H1 (cell line): ENCODE data around the gene MIEN1. TPM values are rescaled to one million over a fixed set of nuclear protein-coding genes. Genes with fewer than 3 reads are reported as not detected.

Experiments
- CTCF ChIA-PET: fragments of 300-600 bp; sonication (Branson Sonifier 250); formaldehyde crosslinking; loops from one replicate; lab custom pipeline; 2021; ENCODE audit not compliant: partially characterized antibody; lab: Charles Lee
- POLR2A ChIA-PET: fragments of 300-600 bp; sonication (Branson Sonifier 250); formaldehyde crosslinking; loops from one replicate; lab custom pipeline; 2021; ENCODE audit warnings: inconsistent platforms; ENCODE audit not compliant: partially characterized antibody; lab: Charles Lee
- DNase-seq, 2 experiments: peaks; one replicate each; pipeline versions ENCODE4 v3.0.0 to v3.0.0-alpha.2; 2010 to 2022; ENCODE audit warnings: low spot score in 2 of 2, low read depth in 1 of 2, mixed read lengths in 1 of 2
- FAIRE-seq: peaks from 2 replicates; lab custom pipeline; 2011; peaks lifted over from hg19 to GRCh38; lab: Jason Lieb, UNC
- H2AFZ ChIP-seq: 2 replicates; pipeline ENCODE4 v1.8.1; 2012; ENCODE audit warnings: low read length, inconsistent platforms
- H2AK5ac ChIP-seq: 2 replicates; pipeline ENCODE4 v1.6.1; 2013; ENCODE audit warnings: low read depth, low read length
- H2BK120ac ChIP-seq: replicated peaks from 2 replicates; pipeline ENCODE3; 2013; ENCODE audit warnings: low read depth, low read length, inconsistent platforms
- H2BK12ac ChIP-seq: 2 replicates; pipeline ENCODE4 v1.6.1; 2013; ENCODE audit warnings: low read depth, low read length
- H2BK15ac ChIP-seq: 2 replicates; pipeline ENCODE4 v1.6.1; 2013; ENCODE audit warnings: low read length
- H2BK20ac ChIP-seq: 2 replicates; pipeline ENCODE4 v1.6.1; 2013; ENCODE audit warnings: low read length
- H2BK5ac ChIP-seq: 2 replicates; pipeline ENCODE4 v1.6.1; 2013; ENCODE audit warnings: low read depth, low read length
- H3K14ac ChIP-seq: 2 replicates; pipeline ENCODE4 v1.6.1; 2013; ENCODE audit warnings: inconsistent platforms; ENCODE audit not compliant: insufficient read length
- H3K18ac ChIP-seq: 2 replicates; pipeline ENCODE4 v1.6.1; 2013; ENCODE audit warnings: low read length; ENCODE audit errors: extremely low read depth
- H3K23ac ChIP-seq: 2 replicates; pipeline ENCODE4 v1.6.1; 2013; ENCODE audit warnings: inconsistent platforms; ENCODE audit not compliant: insufficient read length
- H3K23me2 ChIP-seq: 2 replicates; pipeline ENCODE4 v1.6.1; 2013; ENCODE audit warnings: low read depth, low read length
- H3K27ac ChIP-seq: 2 replicates; pipeline ENCODE4 v1.6.1; 2011; ENCODE audit warnings: low read depth, low read length, inconsistent platforms
- H3K27me3 ChIP-seq, 4 experiments: replicated peaks in 1 of 4; 1 replicate in 1 of 4; 2 replicates in 3 of 4; pipeline versions ENCODE4 v1.6.1 to v1.8.1; 2011 to 2013; ENCODE audit warnings: low read length in 3 of 4, mild to moderate bottlenecking in 3 of 4, inconsistent platforms in 2 of 4, mixed read lengths in 2 of 4, moderate library complexity in 1 of 4; ENCODE audit not compliant: control insufficient read depth in 3 of 4, insufficient read depth in 3 of 4; ENCODE audit errors: extremely low read depth in 1 of 4
- H3K36me3 ChIP-seq, 4 experiments: 2 replicates each; pipeline versions ENCODE4 v1.6.1 to v1.8.1; 2011 to 2013; ENCODE audit warnings: mild to moderate bottlenecking in 4 of 4, low read length in 3 of 4, moderate library complexity in 2 of 4, control low read depth in 1 of 4, inconsistent platforms in 1 of 4; ENCODE audit not compliant: insufficient read depth in 4 of 4, control insufficient read depth in 2 of 4
- H3K4ac ChIP-seq: replicated peaks from 2 replicates; pipeline ENCODE3; 2013; ENCODE audit warnings: low read length, low read depth, mixed read lengths, inconsistent platforms; ENCODE audit not compliant: insufficient read length
- H3K4me1 ChIP-seq, 4 experiments: replicated peaks in 1 of 4; 1 replicate in 1 of 4; 2 replicates in 3 of 4; pipeline versions ENCODE4 v1.6.1 to v1.8.1; 2011 to 2013; ENCODE audit warnings: low read length in 3 of 4, inconsistent platforms in 2 of 4, mixed read lengths in 1 of 4; ENCODE audit not compliant: insufficient read depth in 4 of 4, control insufficient read depth in 3 of 4
- H3K4me2 ChIP-seq, 2 experiments: 2 replicates each; pipeline versions ENCODE4 v1.6.1 to v1.8.1; 2011 to 2013; ENCODE audit warnings: low read depth in 2 of 2, low read length in 2 of 2, control low read depth in 1 of 2, inconsistent platforms in 1 of 2, mild to moderate bottlenecking in 1 of 2; ENCODE audit not compliant: insufficient read depth in 1 of 2
- H3K4me3 ChIP-seq, 4 experiments: fragments of 200-600, 300-600 bp in 1 of 4; sonication (generic), shearing (Covaris generic), sonication (Bioruptor Twin) in 1 of 4; 2 replicates each; pipeline versions ENCODE4 v1.5.1 to v1.8.1; 2011 to 2016; ENCODE audit warnings: low read length in 4 of 4, low read depth in 3 of 4, control low read depth in 2 of 4, inconsistent platforms in 2 of 4, mild to moderate bottlenecking in 2 of 4, mixed read lengths in 1 of 4, moderate library complexity in 1 of 4; ENCODE audit not compliant: insufficient read depth in 2 of 4; ENCODE audit errors: extremely low read depth in 1 of 4
- H3K56ac ChIP-seq: replicated peaks from 2 replicates; pipeline ENCODE3; 2013; ENCODE audit warnings: low read depth, mild to moderate bottlenecking, mixed read lengths, low read length, inconsistent platforms; ENCODE audit not compliant: insufficient read length
- H3K79me1 ChIP-seq: 2 replicates; pipeline ENCODE4 v1.6.1; 2013; ENCODE audit warnings: low read depth, low read length, control low read depth
- H3K79me2 ChIP-seq, 2 experiments: 2 replicates each; pipeline versions ENCODE4 v1.6.1 to v1.8.1; 2012 to 2013; ENCODE audit warnings: low read length in 2 of 2, mild to moderate bottlenecking in 2 of 2, inconsistent platforms in 1 of 2; ENCODE audit not compliant: insufficient read depth in 2 of 2, control insufficient read depth in 1 of 2
- H3K9ac ChIP-seq, 4 experiments: replicated peaks in 1 of 4; 1 replicate in 1 of 4; 2 replicates in 3 of 4; pipeline versions ENCODE4 v1.6.1 to v1.8.1; 2011 to 2013; ENCODE audit warnings: low read depth in 3 of 4, low read length in 3 of 4, control low read depth in 2 of 4, mild to moderate bottlenecking in 2 of 4, moderate library complexity in 2 of 4, inconsistent platforms in 1 of 4; ENCODE audit errors: extremely low read depth in 1 of 4
- H3K9me3 ChIP-seq, 2 experiments: 2 replicates each; pipeline versions ENCODE4 v1.6.1 to v1.8.1; 2012 to 2013; ENCODE audit warnings: mild to moderate bottlenecking in 2 of 2, moderate library complexity in 2 of 2, control low read depth in 1 of 2, inconsistent platforms in 1 of 2, low read depth in 1 of 2, low read length in 1 of 2, mixed read lengths in 1 of 2; ENCODE audit not compliant: insufficient read depth in 2 of 2
- H4K20me1 ChIP-seq, 2 experiments: replicated peaks in 1 of 2; 2 replicates each; pipeline versions ENCODE3 to v1.8.1; 2011 to 2013; ENCODE audit warnings: inconsistent platforms in 2 of 2, low read length in 2 of 2, mild to moderate bottlenecking in 1 of 2; ENCODE audit not compliant: insufficient read depth in 2 of 2, control insufficient read depth in 1 of 2
- H4K5ac ChIP-seq: 2 replicates; pipeline ENCODE4 v1.6.1; 2013; ENCODE audit warnings: low read length, low read depth, mixed read lengths, inconsistent platforms; ENCODE audit not compliant: insufficient read length
- H4K8ac ChIP-seq: 2 replicates; pipeline ENCODE4 v1.8.0; 2013; ENCODE audit warnings: mild to moderate bottlenecking, moderate library complexity, low read length, inconsistent platforms; ENCODE audit not compliant: insufficient read depth; ENCODE audit errors: extremely low read depth
- H4K91ac ChIP-seq: replicated peaks from 2 replicates; pipeline ENCODE3; 2013; ENCODE audit warnings: low read length, mixed read lengths, inconsistent platforms; ENCODE audit not compliant: insufficient read length
- E2F6 ChIP-seq: IDR thresholded peaks from 2 replicates; pipeline ENCODE4 v1.6.1; 2012; ENCODE audit warnings: inconsistent platforms
- EZH2 ChIP-seq: fragments of 200-600 bp; sonication (generic); IDR thresholded peaks from 2 replicates; pipeline ENCODE4 v1.7.1; 2012; ENCODE audit warnings: low read depth, mild to moderate bottlenecking, moderate library complexity, low read length, inconsistent platforms; ENCODE audit not compliant: severe bottlenecking
- MAX ChIP-seq: IDR thresholded peaks from 2 replicates; pipeline ENCODE4 v1.6.1; 2012; ENCODE audit warnings: inconsistent platforms
- PHF8 ChIP-seq: fragments of 200-600 bp; sonication (generic); conservative IDR thresholded peaks from 2 replicates; pipeline ENCODE4 v1.7.1; 2012; ENCODE audit warnings: low read depth, mild to moderate bottlenecking, inconsistent platforms, low read length, moderate library complexity
- RBBP5 ChIP-seq: IDR thresholded peaks from 2 replicates; pipeline ENCODE4 v1.7.1; 2012; ENCODE audit warnings: low read depth, mild to moderate bottlenecking, inconsistent platforms, low read length, moderate library complexity, borderline replicate concordance
- SIN3A ChIP-seq, 2 experiments: IDR thresholded peaks in 1 of 2; conservative IDR thresholded peaks in 1 of 2; 2 replicates each; pipeline ENCODE4 v1.6.1; 2011 to 2012; ENCODE audit warnings: low read length in 2 of 2, improper control_type of control experiment in 1 of 2, low read depth in 1 of 2, mild to moderate bottlenecking in 1 of 2
- SP1 ChIP-seq: IDR thresholded peaks from 2 replicates; pipeline ENCODE4 v1.6.1; 2011; ENCODE audit warnings: low read depth, low read length
- SP4 ChIP-seq: IDR thresholded peaks from 2 replicates; pipeline ENCODE4 v1.6.1; 2012; ENCODE audit warnings: low read length, inconsistent platforms
- WGBS, 2 experiments: shearing (Covaris generic) in 1 of 2; methylation state at CpG; one replicate each; pipeline versions ENCODE4 v1.1.6 to v1.1.7; 2013 to 2015; ENCODE audit warnings: low lambda C conversion rate in 2 of 2, mixed read lengths in 2 of 2, inconsistent platforms in 1 of 2, low coverage in 1 of 2, missing lambda C conversion rate in 1 of 2; ENCODE audit not compliant: insufficient replicate concordance in 2 of 2, insufficient coverage in 1 of 2, insufficient read length in 1 of 2; ENCODE audit errors: extremely low coverage in 1 of 2, missing lambda C conversion rate in 1 of 2; 5-methylcytosine and 5-hydroxymethylcytosine counted together
- polyA plus RNA-seq, 7 experiments: library from polyadenylated mRNA; depleted of rRNA in 3 of 7; stranded (reverse) in 5 of 7; unstranded in 2 of 7; fragments of >200 nt in 5 of 7; fragments of 200-250 nt in 2 of 7; gene quantifications; 1 replicate in 5 of 7; 2 replicates in 1 of 7; 4 replicates in 1 of 7; pipeline versions ENCODE4 v1.2.1 to v1.2.3, GENCODE V29; 2011 to 2013; ENCODE audit warnings: missing spikeins in 2 of 7, mixed read lengths in 2 of 7
- total RNA-seq: library from RNA; stranded (reverse); fragmentation: NEBNext Ultra II Directional; extraction: Animal tissue kit (Norgen Biotek cat#: 25700); gene quantifications from 2 replicates; pipeline ENCODE4 v1.2.1, GENCODE V29; 2021

Gene MIEN1
- total and polyA plus RNA-seq, 2 of the 8 experiments (the other 6 are each of a cell fraction or from before 2014, with no cell fraction given) = 29.6 to 54.9 TPM

DNA sequence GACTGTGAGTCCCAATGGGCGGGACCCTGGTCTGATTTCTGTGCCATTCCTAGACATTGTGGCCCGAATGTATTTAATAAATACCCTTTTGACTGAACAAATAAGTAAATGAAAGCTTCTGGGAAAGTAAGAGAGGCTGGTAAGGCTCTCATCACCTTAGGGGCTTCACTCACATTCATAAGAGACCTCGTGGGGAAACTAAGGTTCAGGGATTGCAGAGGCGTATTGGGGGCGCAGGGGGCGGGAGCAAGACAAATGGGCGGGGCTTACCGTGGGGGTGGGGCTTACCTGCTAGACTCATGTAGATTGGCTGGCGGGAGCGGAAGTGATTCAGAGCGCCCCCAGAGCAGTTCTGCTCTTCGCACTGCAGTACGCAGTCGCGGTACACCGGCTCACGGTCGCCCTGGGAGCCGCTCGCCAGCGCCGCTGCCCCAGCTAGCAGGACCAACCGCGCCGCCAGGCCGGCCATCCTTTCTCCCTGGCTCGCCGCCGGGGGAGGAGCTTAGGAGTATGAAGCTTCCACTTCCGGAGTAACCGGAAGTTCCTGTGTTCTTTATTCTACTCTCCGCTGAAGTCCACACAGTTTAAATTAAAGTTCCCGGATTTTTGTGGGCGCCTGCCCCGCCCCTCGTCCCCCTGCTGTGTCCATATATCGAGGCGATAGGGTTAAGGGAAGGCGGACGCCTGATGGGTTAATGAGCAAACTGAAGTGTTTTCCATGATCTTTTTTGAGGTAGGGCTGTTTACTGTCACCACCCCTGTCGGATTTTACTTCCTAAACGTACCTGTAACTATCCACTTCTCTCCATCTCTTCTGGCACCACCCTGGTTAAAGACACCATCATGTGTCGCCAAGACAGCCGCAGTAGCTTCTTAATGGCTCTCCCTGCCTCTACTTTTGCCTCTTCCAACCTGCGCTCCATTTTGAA is 42.5 kb downstream of the MIEN1 start, which contains the start of gene PGAP3:
PGAP3 (minus strand) TSS at position 512 of the 929 bp plus-strand sequence; CDS start at position 469, 43 bp downstream.
- Histone ChIP-seq H4K20me1 (no peaks in the 10 kb centered on the region), H2AFZ (no peak within 1 kb of the TSS; the same call in 1 of the 2 replicates), H4K5ac (peak within 1 kb of the TSS; percentile 96), H3K18ac (peak within 1 kb of the TSS; percentile 100), H3K36me3 (peaks cover 0 to 3% (median 0%) of the 10 kb centered on the region in 4 experiments; a peak in 1 of 8 replicates), H3K79me2 (peaks cover 0 to 4% of the 10 kb centered on the region in 2 experiments; a peak in 1 of 4 replicates), H2BK15ac (0 out of 2 replicates have a peak within 1 kb of the TSS, but pooled peaks have one; percentile 61), H3K4ac (peak within 1 kb of the TSS; percentile 99), H3K23me2 (peaks cover 12% of the 10 kb centered on the region), H3K4me3 (peak within 1 kb of the TSS; percentile 75 to 84 (median 80)), H2BK12ac (peak within 1 kb of the TSS; percentile 95), H3K23ac (peak within 1 kb of the TSS; percentile 57), H3K9ac (peak within 1 kb of the TSS; percentile 85 to 89 (median 87)), H3K27ac (peak within 1 kb of the TSS; percentile 97), H3K79me1 (0 out of 2 replicates have a peak, but pooled peaks cover 2% of the 10 kb centered on the region), H3K4me1 (peaks cover 0 to 13% (median 3%) of the 10 kb centered on the region in 4 experiments), H3K9me3 (no peaks in the 10 kb centered on the region), H2BK5ac (peak within 1 kb of the TSS; percentile 99), H3K27me3 (no peaks in the 10 kb centered on the region), H2BK20ac (peak within 1 kb of the TSS; percentile 82), H3K56ac (peak within 1 kb of the TSS; percentile 94), H3K4me2 (peak within 1 kb of the TSS; percentile 93 to 98), H2BK120ac (peak within 1 kb of the TSS; percentile 99), H2AK5ac (peak within 1 kb of the TSS; percentile 58), H4K91ac (peak within 1 kb of the TSS; percentile 97), H4K8ac (peak within 1 kb of the TSS; percentile 100), H3K14ac (peak within 1 kb of the TSS; percentile 6)
- ChIA-PET CTCF (interaction anchor here (0.6 to 52.4 kb wide), 10 partner anchors 12 to 231 kb away, joined by 3 to 1885 read pairs (median 6); partner anchors contain the start of genes ERBB2, MIEN1, PNMT and PPP1R1B), POLR2A (interaction anchor here (1.0 to 38.1 kb wide), 18 partner anchors 3 to 69 kb away, joined by 3 to 708 read pairs (median 5); partner anchors contain the start of genes ERBB2, MIEN1, PGAP3 and PNMT)
- no peak for FAIRE-seq
- DNase-seq = peak; percentile 85 to 91
- WGBS, 2 experiments = 5 to 100% methylated on average over 1 to 31 of the region's 45 CpGs
- 0 out of 2 replicates have a peak, but pooled peaks have one; percentile 20 for TF ChIP-seq E2F6
- TF ChIP-seq EZH2 = no peak
- peak; percentile 46; the same call in 1 of the 2 replicates for TF ChIP-seq RBBP5
- TF ChIP-seq SP1 = peak; percentile 69; the same call in 1 of the 2 replicates
- TF ChIP-seq SIN3A (conservative IDR thresholded peaks at IDR 0.05 in 1 of 2, IDR thresholded peaks at IDR 0.05 in 1 of 2; ENCODE audit: low read depth in 1 of 2, low read length in 2 of 2) = 0 out of 4 replicates have a peak, but pooled peaks of 1 of the 2 experiments have one; percentile 27
- TF ChIP-seq MAX = no peak; the same call in none of the 2 replicates
- TF ChIP-seq SP4 = 0 out of 2 replicates have a peak, but pooled peaks have one; percentile 16
- TF ChIP-seq PHF8 = peak; percentile 80
